ENCODE measurements around the gene MMP28. TPM values are rescaled to one million over a fixed set of nuclear protein-coding genes. Genes with fewer than 3 reads are reported as not detected.

MMP28 gene
- total and polyA plus RNA-seq, 7 experiments from 2014 or later, result 2.9 to 33.1 (median 14.8) TPM; not detected in 1

DNA sequence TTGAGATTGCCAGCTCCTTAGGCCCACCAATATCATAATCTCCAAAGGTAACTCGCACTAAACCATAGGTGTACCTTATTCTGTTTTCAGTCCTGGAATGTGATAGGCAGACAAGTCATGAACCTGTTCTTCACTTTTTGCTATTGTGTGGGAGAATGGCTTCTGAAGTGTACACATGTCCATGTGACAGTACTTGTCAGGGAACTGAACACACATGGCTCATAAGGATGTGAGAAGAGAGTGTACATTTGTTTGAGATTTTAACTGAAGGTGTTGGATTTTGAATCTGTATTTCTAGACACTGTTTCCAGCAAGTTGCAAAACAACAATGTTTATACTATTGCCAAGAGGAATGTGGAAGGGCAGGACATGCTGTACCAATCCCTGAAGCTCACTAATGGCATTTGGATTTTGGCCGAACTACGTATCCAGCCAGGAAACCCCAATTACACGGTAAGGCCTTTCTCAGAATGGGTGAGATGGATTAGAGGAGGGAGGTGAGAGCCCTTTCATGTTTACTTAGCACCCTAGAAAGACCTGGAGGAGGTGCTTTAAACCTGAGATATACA lies 78.5 kb downstream of the MMP28 start:
- ChIA-PET CTCF (interaction anchor here (0.5 to 1.2 kb wide), 2 partner anchors 47 to 106 kb away, joined by 3 read pairs; no protein-coding TSS in a partner anchor), POLR2A (no interaction called here)
- Mint-ChIP-seq H3K27me3 (no peaks in the 10 kb centered on the region), H3K4me1 (peaks cover 0 to 3% (median 2%) of the 10 kb centered on the region in 7 donors), H3K9me3 (no peaks in the 10 kb centered on the region), H3K4me3 (no peak overlapping the region), H3K27ac (no peak overlapping the region), H3K36me3 (peaks cover 6 to 38% (median 15%) of the 10 kb centered on the region in 5 donors)
- intact Hi-C loops (cut with micrococcal nuclease), result no loop called here
- Histone ChIP-seq H3K4me3 (ENCODE audit: low read length) (no peak overlapping the region), H3K27me3 (ENCODE audit: control insufficient read depth in 2 of 2, insufficient read depth in 2 of 2, low read length in 2 of 2) (no peaks in the 10 kb centered on the region), H3K4me1 (ENCODE audit: control insufficient read depth in 2 of 2, insufficient read depth in 2 of 2, low read length in 2 of 2) (peaks cover 0 to 14% of the 10 kb centered on the region in 2 donors), H3K27ac (ENCODE audit: low read depth, low read length) (no peak overlapping the region), H3K9me3 (ENCODE audit: control insufficient read depth in 2 of 3, low read length in 3 of 3) (no peaks in the 10 kb centered on the region), H3K36me3 (ENCODE audit: control insufficient read depth in 2 of 3, insufficient read depth in 3 of 3, low read length in 3 of 3) (peaks cover 0 to 47% (median 18%) of the 10 kb centered on the region in 3 experiments)
- ATAC-seq (no peak), DNase-seq (no peak)

DNA sequence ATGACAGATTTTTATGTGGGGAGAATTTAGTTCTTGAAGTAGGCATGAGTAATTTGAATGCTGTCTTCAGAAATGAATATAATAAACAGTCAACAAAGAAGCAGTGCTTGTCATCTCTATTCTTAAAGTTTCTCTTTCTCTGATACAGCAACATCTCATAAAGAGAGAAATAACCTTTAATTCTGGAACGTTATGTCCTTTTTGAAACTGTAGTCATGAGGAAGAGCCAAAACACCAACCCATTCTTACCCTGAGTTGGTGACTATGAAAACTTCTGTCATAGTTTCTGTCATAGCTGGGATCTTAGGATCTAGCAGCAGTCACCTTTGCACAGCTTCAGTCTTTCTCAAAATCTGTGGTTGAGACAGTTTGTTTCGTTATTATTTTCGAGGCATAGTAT lies 79.3 kb downstream of the MMP28 start:
- H3K36me3 ChIP-seq (ENCODE audit: control insufficient read depth in 2 of 3, insufficient read depth in 3 of 3, low read length in 3 of 3), result peaks cover 0 to 39% (median 18%) of the 10 kb centered on the region in 3 experiments
- DNase-seq (no peak), ATAC-seq (no peak)

More for the DNA sequence above, 79.3 kb downstream of the MMP28 start:
- Histone ChIP-seq H3K4me1 (ENCODE audit: control insufficient read depth in 2 of 2, insufficient read depth in 2 of 2, low read length in 2 of 2) (peaks cover 0 to 18% of the 10 kb centered on the region in 2 donors), H3K27me3 (ENCODE audit: control insufficient read depth in 2 of 2, insufficient read depth in 2 of 2, low read length in 2 of 2) (no peaks in the 10 kb centered on the region), H3K4me3 (ENCODE audit: low read length) (no peak overlapping the region), H3K9me3 (ENCODE audit: control insufficient read depth in 2 of 3, low read length in 3 of 3) (no peaks in the 10 kb centered on the region), H3K27ac (ENCODE audit: low read depth, low read length) (no peak overlapping the region)
- H3K27me3 Mint-ChIP-seq, result no peaks in the 10 kb centered on the region
- H3K4me3 Mint-ChIP-seq, result no peak overlapping the region
- intact Hi-C loops (cut with micrococcal nuclease), result no loop called here
- H3K4me1 Mint-ChIP-seq, result peaks cover 0 to 10% (median 1%) of the 10 kb centered on the region in 7 donors
- CTCF ChIA-PET, result interaction anchor here (1.2 kb wide), 1 partner anchor 47 kb away, joined by 3 read pairs; no protein-coding TSS in a partner anchor
- H3K36me3 Mint-ChIP-seq, result peaks cover 6 to 34% (median 15%) of the 10 kb centered on the region in 5 donors
- POLR2A ChIA-PET, result no interaction called here
- no peak overlapping the region for H3K27ac Mint-ChIP-seq
- H3K9me3 Mint-ChIP-seq, result no peaks in the 10 kb centered on the region

Other genes with a start within 250 kb of the MMP28 start
- gene SLFN14, start 234.8 kb downstream of the MMP28 start, total RNA-seq, result not detected
- gene SLFN14, start 234.8 kb downstream of the MMP28 start, polyA plus RNA-seq, result under 1 TPM in 1 of 2 donors, not detected in 1; 0.06 TPM
- 1 to 10 TPM; 2.9 to 8.0 (median 5.3) TPM for gene PEX12, start 217.1 kb downstream of the MMP28 start, total RNA-seq
- 1 to 10 TPM; 2.2 to 5.0 TPM for gene PEX12, start 217.1 kb downstream of the MMP28 start, polyA plus RNA-seq
- 100 to 1,000 TPM in 4 of 5 experiments, 10 to 100 TPM in 1; 84.7 to 197 (median 136) TPM for gene AP2B1, start 208.3 kb downstream of the MMP28 start, total RNA-seq
- 10 to 100 TPM; 49.0 to 66.0 TPM for gene AP2B1, start 208.3 kb downstream of the MMP28 start, polyA plus RNA-seq
- gene RASL10B, start 64.0 kb downstream of the MMP28 start, total RNA-seq, result under 1 TPM; 0.34 to 0.76 (median 0.60) TPM
- under 1 TPM; 0.14 to 0.37 TPM for gene RASL10B, start 64.0 kb downstream of the MMP28 start, polyA plus RNA-seq
- under 1 TPM in 4 of 5 experiments, not detected in 1; 0.16 to 0.49 (median 0.24) TPM for gene GAS2L2, start 42.4 kb downstream of the MMP28 start, total RNA-seq
- not detected for gene GAS2L2, start 42.4 kb downstream of the MMP28 start, polyA plus RNA-seq
- gene C17orf50, start 34.8 kb downstream of the MMP28 start, total RNA-seq, result not detected
- gene C17orf50, start 34.8 kb downstream of the MMP28 start, polyA plus RNA-seq, result under 1 TPM in 1 of 2 donors, not detected in 1; 0.27 TPM
- gene TAF15, start 13.8 kb upstream of the MMP28 start, total RNA-seq, result 100 to 1,000 TPM; 162 to 281 (median 243) TPM
- 10 to 100 TPM; 27.8 to 30.2 TPM for gene TAF15, start 13.8 kb upstream of the MMP28 start, polyA plus RNA-seq
- gene HEATR9, start 73.2 kb upstream of the MMP28 start, total RNA-seq, result 1 to 10 TPM in 1 of 5 experiments, under 1 TPM in 1, not detected in 3; 0.22 to 1.9 TPM
- gene HEATR9, start 73.2 kb upstream of the MMP28 start, polyA plus RNA-seq, result under 1 TPM in 1 of 2 donors, not detected in 1; 0.09 TPM
- 100 to 1,000 TPM in 1 of 5 experiments, 10 to 100 TPM in 4; 17.0 to 192 (median 29.1) TPM for gene CCL5, start 84.7 kb upstream of the MMP28 start, total RNA-seq
- gene CCL5, start 84.7 kb upstream of the MMP28 start, polyA plus RNA-seq, result 1 to 10 TPM; 2.8 to 4.1 TPM
- gene RDM1, start 135.1 kb upstream of the MMP28 start, total RNA-seq, result 1 to 10 TPM in 1 of 5 experiments, not detected in 4; 6.9 TPM
- under 1 TPM in 1 of 2 donors, not detected in 1; 0.39 TPM for gene RDM1, start 135.1 kb upstream of the MMP28 start, polyA plus RNA-seq
- not detected for gene LYZL6, start 148.1 kb upstream of the MMP28 start, total RNA-seq
- not detected for gene LYZL6, start 148.1 kb upstream of the MMP28 start, polyA plus RNA-seq
- gene CCL16, start 185.9 kb upstream of the MMP28 start, total RNA-seq, result not detected
- gene CCL16, start 185.9 kb upstream of the MMP28 start, polyA plus RNA-seq, result not detected
- not detected for gene CCL14, start 191.1 kb upstream of the MMP28 start, total RNA-seq
- gene CCL14, start 191.1 kb upstream of the MMP28 start, polyA plus RNA-seq, result not detected
- gene CCL15, start 205.9 kb upstream of the MMP28 start, total RNA-seq, result not detected
- not detected for gene CCL15, start 205.9 kb upstream of the MMP28 start, polyA plus RNA-seq
- gene CCL23, start 222.3 kb upstream of the MMP28 start, total RNA-seq, result not detected
- gene CCL23, start 222.3 kb upstream of the MMP28 start, polyA plus RNA-seq, result not detected

Measured in naive thymus-derived CD4-positive, alpha-beta T cell (primary cell).